Stimulated activated CD8-positive, alpha-beta memory T cell treated with anti-CD3 and anti-CD28 coated beads, Interleukin-7, amount 100 ng/mL, for 1 hour (primary cell): ENCODE results near the gene CDR2L.
"Not testable (repeated sequence)": the region's sequence is repeated elsewhere in the genome, so short reads cannot be mapped to it uniquely, and the experiment has no call there.

Source experiments
- DNase-seq, 2 donors: peaks; one replicate each; pipeline ENCODE4 v3.0.0-alpha.2; 2020; ENCODE audit warnings: low read depth in 2 of 2

Gene CDR2L

DNA sequence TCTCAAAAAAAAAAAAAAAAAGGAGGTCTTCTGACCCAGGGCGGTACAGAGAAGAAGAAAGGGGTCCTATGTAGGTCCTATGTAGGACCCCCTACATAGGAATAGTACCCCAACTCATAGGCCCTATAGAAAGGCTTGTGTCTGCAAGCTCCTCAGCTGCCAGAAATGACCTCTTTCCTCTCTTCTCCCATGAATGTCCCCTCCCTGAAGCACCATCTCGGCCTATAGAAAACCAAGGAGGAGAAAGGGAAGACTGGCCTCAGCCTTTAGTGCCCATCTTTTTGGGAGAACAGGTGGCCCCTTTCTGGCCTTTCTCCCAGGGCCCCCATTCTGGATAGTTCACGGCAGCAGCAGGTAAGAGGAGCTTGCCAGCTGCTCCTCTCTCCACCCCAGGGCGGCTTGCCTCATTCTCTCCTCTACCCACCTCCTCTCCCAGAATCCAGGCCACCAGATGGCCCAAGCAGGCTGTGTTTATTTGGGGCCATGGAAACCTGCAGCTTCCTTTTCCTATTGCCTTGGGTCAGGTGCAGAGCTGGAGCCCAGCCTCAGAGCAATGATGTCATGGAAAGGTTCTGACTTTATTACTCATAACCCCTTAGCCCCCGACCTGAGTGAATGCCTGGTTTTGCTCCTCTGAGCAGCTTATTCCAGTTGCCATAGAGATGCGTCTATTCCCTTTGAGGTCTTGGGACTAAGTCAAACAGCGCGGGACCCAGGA is 23.4 kb downstream of the CDR2L start:
- no peak for DNase-seq

- DNase-seq: no peak
These were observed 24.1 kb downstream of the CDR2L start for GRCh38 chr17:75011401-75012095.

GRCh38 chr17:75012096-75012345 is 24.6 kb downstream of the CDR2L start:
- DNase-seq: no peak

DNA sequence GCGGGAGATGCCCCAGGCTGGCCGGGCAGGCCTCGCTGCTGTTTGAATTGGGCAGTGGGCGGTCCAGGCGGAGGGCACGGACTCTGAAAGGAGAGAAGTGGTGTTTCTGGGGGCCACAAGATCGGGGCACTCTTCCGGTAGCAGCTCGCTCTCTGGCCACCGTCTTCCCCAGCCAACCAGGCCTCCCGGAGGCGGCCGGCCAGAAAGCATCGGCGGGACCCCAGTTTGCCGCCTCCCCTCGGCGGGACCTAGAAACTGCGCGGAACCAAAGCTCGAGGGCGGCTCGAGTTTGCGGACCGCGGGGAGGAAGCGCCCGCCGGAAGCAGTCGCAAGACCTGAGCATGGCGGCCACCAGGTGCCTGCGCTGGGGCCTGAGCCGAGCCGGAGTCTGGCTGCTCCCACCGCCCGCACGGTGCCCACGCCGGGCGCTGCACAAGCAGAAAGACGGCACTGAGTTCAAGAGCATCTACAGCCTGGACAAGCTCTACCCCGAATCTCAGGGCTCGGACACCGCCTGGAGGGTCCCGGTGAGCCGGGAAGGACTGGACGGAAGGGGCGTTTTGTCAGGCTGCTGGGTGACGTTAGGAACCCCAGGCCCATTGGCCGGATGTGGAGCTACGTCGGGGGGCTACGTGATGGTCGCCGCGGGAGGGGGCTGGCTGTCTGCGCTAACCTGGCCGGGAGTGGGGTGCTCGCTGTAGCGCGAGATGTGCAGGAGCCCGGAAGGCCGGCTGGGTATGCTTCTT is 25.1 kb downstream of the CDR2L start, which contains the start of gene MRPL58:
MRPL58 (plus strand) TSS at position 325 of the 746 bp plus-strand sequence; CDS start at position 342, 17 bp downstream.
- DNase-seq: peak; percentile 55 to 65

GRCh38 chr17:75013092-75013559 is 25.7 kb downstream of the CDR2L start:
- DNase-seq: no peak

DNA sequence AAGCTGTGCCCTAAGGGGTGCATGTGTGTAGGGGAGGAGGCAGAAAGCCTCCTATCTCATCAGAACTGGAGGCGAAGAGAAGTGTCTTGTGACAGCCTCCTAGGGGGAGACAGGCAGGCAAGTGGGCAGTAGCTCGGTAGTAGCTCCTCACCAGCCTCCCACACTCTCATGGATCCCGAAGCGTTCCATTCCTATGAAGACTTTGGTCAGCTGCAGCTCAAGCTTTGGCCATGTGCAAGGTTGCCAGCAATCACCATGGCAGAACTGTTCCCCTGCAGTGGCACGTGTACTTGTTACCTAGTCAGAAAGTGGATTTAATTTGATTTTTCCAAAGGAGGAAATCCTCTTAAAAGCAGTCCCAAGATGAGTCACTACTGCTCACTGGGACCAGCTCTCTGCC is 31.7 kb downstream of the CDR2L start:
- no peak for DNase-seq

GRCh38 chr17:75019710-75020109 is 32.3 kb downstream of the CDR2L start:
- DNase-seq: no peak

- DNase-seq: no peak
These were observed 33.1 kb downstream of the CDR2L start for GRCh38 chr17:75020331-75021110.

DNA sequence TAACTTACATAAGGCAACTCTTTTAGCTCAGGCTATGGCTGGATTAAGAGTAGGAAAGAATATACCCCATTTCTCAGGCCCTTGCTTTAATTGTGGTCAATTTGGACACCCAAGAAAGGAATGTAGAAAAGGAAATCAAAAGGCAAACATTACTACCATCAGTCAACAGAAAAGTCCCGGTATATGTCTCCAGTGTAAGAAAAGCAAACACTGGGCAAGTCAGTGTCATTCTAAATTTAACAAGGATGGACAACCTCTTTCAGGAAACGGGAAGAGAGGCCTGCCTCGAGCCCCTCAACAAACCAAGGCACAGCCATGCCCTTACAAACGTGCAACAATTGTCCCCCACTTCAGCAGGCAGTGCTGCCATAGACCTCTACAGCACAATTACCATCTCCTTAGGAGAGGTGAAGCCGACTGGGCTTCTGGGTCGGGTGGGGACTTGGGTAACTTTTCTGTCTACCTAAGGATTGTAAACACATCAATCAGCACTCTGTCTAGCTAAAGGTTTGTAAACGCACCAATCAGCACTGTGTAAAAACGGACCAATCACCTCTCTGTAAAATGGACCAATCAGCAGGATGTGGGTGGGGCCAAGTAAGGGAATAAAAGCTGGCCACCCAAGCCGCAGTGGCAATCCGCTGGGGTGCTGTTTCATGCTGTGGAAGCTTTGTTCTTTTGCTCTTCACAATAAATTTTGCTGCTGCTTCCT is 37.4 kb downstream of the CDR2L start:
- no peak for DNase-seq

DNA sequence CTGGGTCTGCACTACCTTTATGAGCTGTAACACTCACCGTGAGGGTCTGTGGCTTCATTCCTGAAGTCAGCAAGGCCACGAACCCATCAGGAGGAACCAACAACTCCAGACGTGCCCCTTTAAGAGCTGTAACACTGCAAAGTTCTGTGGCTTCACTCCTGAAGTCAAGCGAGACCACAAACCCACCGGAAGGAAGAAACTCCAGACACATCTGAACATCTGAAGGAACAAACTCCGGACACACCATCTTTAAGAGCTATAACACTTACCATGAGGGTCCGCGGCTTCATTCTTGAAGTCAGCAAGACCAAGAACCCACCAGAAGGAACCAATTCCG is 37.9 kb downstream of the CDR2L start:
- not testable (repeated sequence) for DNase-seq

GRCh38 chr17:75026650-75027049 is 39.2 kb downstream of the CDR2L start:
- DNase-seq: not testable (repeated sequence)

DNA sequence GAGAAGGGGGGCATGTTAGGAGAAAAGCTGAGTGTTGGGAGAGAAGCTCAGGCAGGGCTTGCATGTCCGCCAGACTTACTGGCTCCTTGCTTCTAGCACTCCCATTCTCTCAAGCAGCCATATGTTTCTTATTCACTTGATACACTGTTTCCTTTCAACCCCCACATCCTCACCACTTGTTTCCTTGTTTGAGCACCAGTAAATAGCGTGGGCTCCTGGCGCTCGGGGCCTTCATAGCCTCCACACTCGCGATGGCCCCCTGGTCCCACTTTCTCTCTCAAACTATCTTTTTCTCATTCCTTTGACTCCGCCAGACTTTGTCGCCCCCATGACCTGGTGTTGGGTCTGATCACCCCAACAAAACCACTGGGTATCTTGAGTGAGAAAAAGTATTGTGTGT is 42.7 kb downstream of the CDR2L start:
- no peak for DNase-seq

DNA sequence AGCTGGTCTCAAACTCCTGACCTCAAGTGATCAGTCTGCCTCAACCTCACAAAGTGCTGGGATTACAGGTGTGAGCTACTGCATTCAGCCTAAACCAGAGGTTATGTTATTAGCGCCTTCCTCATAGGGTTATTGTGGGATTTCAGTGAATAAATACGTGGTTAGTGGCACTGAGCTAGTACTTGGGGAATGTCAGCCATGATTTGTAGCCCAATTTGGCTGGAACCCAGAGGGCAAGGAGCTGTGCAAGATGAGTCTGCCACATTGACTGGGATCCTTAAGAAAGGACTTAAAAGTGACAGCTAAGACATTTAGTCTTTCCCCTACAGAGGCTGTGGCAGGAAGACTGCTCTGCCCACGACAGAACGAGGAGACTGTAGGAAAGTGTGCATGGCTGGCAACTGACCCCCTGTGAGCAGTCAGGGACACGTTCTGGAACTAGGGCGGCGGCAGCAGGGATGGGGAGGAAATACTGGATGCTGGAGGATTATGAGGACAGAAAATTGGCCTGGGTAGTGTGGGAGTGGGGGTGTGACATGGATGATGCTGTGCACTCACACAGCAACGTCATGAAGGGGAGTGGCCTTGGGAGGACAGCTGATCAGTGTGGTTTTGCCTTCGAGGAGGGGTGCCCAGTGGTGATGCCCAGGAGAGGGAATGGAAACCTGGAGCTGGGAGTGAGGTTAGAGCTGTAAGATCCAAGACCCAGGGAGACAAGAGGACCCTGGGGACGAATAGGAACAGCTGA is 44.7 kb downstream of the CDR2L start:
- DNase-seq: no peak

DNA sequence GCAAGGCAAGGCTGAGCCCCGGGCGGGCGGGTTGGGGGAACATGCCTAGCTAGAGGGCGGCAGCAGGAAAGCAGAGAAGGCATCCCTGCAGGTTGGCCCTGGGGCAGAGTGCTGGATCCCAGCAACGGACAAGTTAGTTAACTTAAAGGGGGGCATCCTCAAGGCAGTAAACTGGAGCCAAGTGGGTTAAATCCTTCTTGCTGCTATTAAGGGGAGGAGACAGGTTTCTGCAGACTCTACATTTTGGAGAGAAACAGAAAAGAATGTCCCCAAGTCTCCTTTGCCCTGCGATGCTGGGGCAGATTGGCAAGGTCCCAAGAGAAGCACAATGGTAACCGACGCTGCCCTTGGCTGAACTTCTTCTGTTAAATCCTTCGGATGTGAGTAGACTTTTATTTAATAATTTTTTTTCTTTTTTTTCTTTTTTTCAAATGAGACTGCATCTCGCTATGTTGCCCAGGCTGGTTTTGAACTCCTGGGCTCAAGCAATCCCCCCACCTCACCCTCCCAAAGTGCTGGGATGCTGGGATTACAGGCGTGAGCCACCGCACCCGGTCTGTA is 45.4 kb downstream of the CDR2L start:
- no peak for DNase-seq

GRCh38 chr17:75033346-75034235 is 46.2 kb downstream of the CDR2L start:
- peak; percentile 60 to 74 for DNase-seq

DNA sequence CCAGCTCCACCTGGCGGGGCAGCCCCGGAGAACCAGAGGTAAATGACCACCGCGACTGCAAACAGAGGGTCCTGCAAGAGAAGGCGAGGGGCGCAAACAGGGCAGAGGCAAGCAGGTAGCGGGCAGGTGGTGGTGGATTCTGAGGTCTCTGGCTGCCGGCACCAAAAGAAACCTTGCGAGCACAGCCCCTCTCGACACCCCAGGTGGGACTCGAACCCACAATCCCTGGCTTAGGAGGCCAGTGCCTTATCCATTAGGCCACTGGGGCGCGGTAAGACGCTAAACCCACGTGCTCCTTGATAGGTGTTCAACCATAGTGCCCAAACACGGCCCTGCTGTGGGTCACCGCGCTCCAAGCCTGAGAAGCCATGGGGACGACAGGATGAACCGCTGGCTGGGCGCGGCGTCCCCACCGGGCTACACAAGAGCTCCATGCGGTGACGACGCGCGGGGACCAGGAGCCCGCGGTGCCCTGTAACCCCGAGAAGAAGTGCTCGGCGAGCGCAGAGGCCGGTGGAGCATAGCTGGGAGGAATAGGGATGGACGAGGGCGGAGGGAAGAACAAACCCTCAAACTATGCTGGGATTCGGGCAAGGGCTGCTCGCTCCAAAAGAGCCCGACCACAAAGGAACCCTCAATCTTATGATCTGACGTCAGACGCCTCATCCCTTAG is 46.9 kb downstream of the CDR2L start:
- peak; percentile 49 to 54 for DNase-seq

- DNase-seq: peak; percentile 52 to 61
These were observed 49.3 kb downstream of the CDR2L start for GRCh38 chr17:75036643-75037268.

DNA sequence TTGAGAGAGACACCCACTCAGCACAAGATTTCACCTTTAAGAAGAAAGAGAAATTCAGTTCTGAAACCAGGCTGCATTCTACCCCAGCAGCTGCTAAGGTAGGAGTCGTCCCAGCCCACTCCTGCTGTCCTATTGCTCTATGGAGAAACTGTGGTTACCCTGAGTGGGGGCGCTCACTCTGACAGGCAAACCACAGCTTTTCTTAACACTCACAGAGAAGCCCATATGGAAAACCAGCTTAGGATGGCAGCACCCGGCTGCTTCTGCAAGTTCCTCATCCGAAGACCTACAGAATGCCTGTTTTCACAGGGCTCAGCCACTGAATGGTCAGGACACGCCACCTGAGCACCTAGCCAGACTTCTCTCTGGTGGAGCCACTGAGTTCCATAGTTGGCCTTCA is 51.8 kb downstream of the CDR2L start:
- DNase-seq: no peak
